K562 (cell line): ENCODE measurements around the gene PRR5. TPM values are rescaled to one million over a fixed set of nuclear protein-coding genes. Genes with fewer than 3 reads are reported as not detected.

Experiments used
- ATF7 ChIP-seq: fragments of 450-650 bp; IDR thresholded peaks from 2 replicates; pipeline ENCODE4 v1.7.1; 2014; ENCODE audit warnings: mild to moderate bottlenecking, moderate library complexity
- CBFA2T2 ChIP-seq: fragments of 450-650 bp; conservative IDR thresholded peaks from 2 replicates; pipeline ENCODE4 v1.6.1; 2017; ENCODE audit warnings: mild to moderate bottlenecking
- CHAMP1 ChIP-seq: fragments of 450-650 bp; IDR thresholded peaks from 2 replicates; pipeline ENCODE4 v1.6.1; 2016; ENCODE audit warnings: mild to moderate bottlenecking
- CXXC5 ChIP-seq: fragments of 250-450 bp; sonication (Bioruptor Pico); IDR thresholded peaks from 2 replicates; pipeline ENCODE4 v1.8.0; 2022; ENCODE audit warnings: inconsistent platforms, mild to moderate bottlenecking, moderate library complexity
- FOXK2 ChIP-seq, 2 experiments: fragments of 450-650 bp; IDR thresholded peaks in 1 of 2; conservative IDR thresholded peaks in 1 of 2; 2 replicates each; pipeline ENCODE4 v1.6.1; 2016; ENCODE audit warnings: low read depth in 2 of 2, mild to moderate bottlenecking in 1 of 2
- FOXO4 ChIP-seq: fragments of 450-650 bp; formaldehyde crosslinking; IDR thresholded peaks from 2 replicates; pipeline ENCODE4 v1.4.0; 2020; ENCODE audit warnings: mild to moderate bottlenecking, moderate library complexity
- GATAD2B ChIP-seq: fragments of 450-650 bp; IDR thresholded peaks from 2 replicates; pipeline ENCODE4 v1.6.1; 2017; ENCODE audit warnings: mild to moderate bottlenecking, borderline replicate concordance
- MAFG ChIP-seq: fragments of 450-650 bp; conservative IDR thresholded peaks from 2 replicates; pipeline ENCODE4 v1.6.1; 2016; ENCODE audit warnings: missing genetic modification characterization, missing compliant biosample characterization
- MAX ChIP-seq: sonication (generic); formaldehyde crosslinking; IDR thresholded peaks from 2 replicates; pipeline ENCODE4 v1.9.0; 2022; ENCODE audit warnings: mild to moderate bottlenecking, missing genetic modification reagents
- MBD2 ChIP-seq: sonication (generic); IDR thresholded peaks from 2 replicates; pipeline ENCODE4 v1.6.1; 2016; ENCODE audit warnings: low read depth, borderline replicate concordance
- MECOM ChIP-seq: fragments of 250-450 bp; sonication (Bioruptor Pico); IDR thresholded peaks from 2 replicates; pipeline ENCODE4 v1.8.0; 2022; ENCODE audit warnings: inconsistent platforms
- MIER1 ChIP-seq: fragments of 450-650 bp; IDR thresholded peaks from 2 replicates; pipeline ENCODE4 v1.6.1; 2016; ENCODE audit warnings: antibody characterized with exemption, mild to moderate bottlenecking, low read depth
- PCBP2 ChIP-seq: fragments of 200-400 bp; formaldehyde crosslinking; IDR thresholded peaks from 2 replicates; pipeline ENCODE4 v1.6.1; 2018; ENCODE audit warnings: low read length, low read depth, mild to moderate bottlenecking, moderate library complexity; ENCODE audit not compliant: poor library complexity, severe bottlenecking
- RNF2 ChIP-seq: sonication (generic); IDR thresholded peaks from 2 replicates; pipeline ENCODE4 v1.6.1; 2016
- SIN3A ChIP-seq, 2 experiments: fragments of 150-350 bp in 1 of 2; IDR thresholded peaks; 2 replicates each; pipeline ENCODE4 v1.6.1; 2011 to 2016; ENCODE audit warnings: borderline replicate concordance in 2 of 2, low read depth in 2 of 2, low read length in 2 of 2, mild to moderate bottlenecking in 2 of 2, moderate library complexity in 2 of 2; ENCODE audit not compliant: control insufficient read depth in 1 of 2
- TFAP4 ChIP-seq: sonication (generic); formaldehyde crosslinking; IDR thresholded peaks from 2 replicates; pipeline ENCODE4 v1.8.0; 2022; ENCODE audit warnings: missing genetic modification reagents, mild to moderate bottlenecking, moderate library complexity, borderline replicate concordance
- ZBED1 ChIP-seq: IDR thresholded peaks from 2 replicates; pipeline ENCODE4 v1.6.1; 2014
- polyA plus RNA-seq, 8 experiments: library from polyadenylated mRNA; depleted of rRNA in 4 of 8; stranded (reverse) in 5 of 8; unstranded in 3 of 8; fragments of >200 nt; fragmentation: Nextera tagmentation in 2 of 8; fragmentation: Illumina TruSeq in 1 of 8; extraction: Ambion mirVana in 2 of 8; extraction: Trizol in 1 of 8; gene quantifications; 2 replicates each; pipeline versions ENCODE4 v1.2.1 to v1.2.3, GENCODE V29; 2011 to 2014; ENCODE audit warnings: inconsistent platforms in 1 of 8, missing spikeins in 1 of 8
- total RNA-seq, 7 experiments: library from RNA; depleted of rRNA in 6 of 7; stranded (reverse); fragments of >200 nt in 6 of 7; fragmentation: Illumina TruSeq in 2 of 7; extraction: Trizol in 2 of 7; gene quantifications; 2 replicates each; pipeline versions ENCODE4 v1.2.1 to v1.2.3, GENCODE V29; 2011 to 2021; ENCODE audit warnings: low replicate concordance in 1 of 7
- TF ChIP-seq, protein P1 (sequence below): fragments of 450-650 bp; formaldehyde crosslinking; IDR thresholded peaks from 2 replicates; pipeline ENCODE4 v1.4.0; 2022; ENCODE audit warnings: missing genetic modification characterization
- TF ChIP-seq, protein P2 (sequence below): fragments of 200-800 bp; sonication (Bioruptor generic); IDR thresholded peaks from 2 replicates; pipeline ENCODE4 v1.6.1; 2017; ENCODE audit warnings: missing genetic modification characterization, missing compliant biosample characterization

Gene PRR5
- total and polyA plus RNA-seq, 9 of the 15 experiments (the other 6 are each of a cell fraction or from before 2014, with no cell fraction given): 0.13 to 21.0 (median 7.5) TPM

- TF ChIP-seq, protein P1, sequence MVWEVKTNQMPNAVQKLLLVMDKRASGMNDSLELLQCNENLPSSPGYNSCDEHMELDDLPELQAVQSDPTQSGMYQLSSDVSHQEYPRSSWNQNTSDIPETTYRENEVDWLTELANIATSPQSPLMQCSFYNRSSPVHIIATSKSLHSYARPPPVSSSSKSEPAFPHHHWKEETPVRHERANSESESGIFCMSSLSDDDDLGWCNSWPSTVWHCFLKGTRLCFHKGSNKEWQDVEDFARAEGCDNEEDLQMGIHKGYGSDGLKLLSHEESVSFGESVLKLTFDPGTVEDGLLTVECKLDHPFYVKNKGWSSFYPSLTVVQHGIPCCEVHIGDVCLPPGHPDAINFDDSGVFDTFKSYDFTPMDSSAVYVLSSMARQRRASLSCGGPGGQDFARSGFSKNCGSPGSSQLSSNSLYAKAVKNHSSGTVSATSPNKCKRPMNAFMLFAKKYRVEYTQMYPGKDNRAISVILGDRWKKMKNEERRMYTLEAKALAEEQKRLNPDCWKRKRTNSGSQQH (CRISPR knock-in tag): no peak
- TF ChIP-seq CBFA2T2: peak; percentile 98
- 0 out of 2 replicates have a peak, but pooled peaks have one; percentile 44 for TF ChIP-seq MIER1
- peak; percentile 97 for TF ChIP-seq ATF7
- peak in 1 of 2 experiments; percentile 98; a peak in 3 of 4 replicates for TF ChIP-seq FOXK2 (conservative IDR thresholded peaks at IDR 0.05 in 1 of 2, IDR thresholded peaks at IDR 0.05 in 1 of 2; ENCODE audit: low read depth in 2 of 2)
- TF ChIP-seq ZBED1: 0 out of 2 replicates have a peak, but pooled peaks have one; percentile 47
- TF ChIP-seq MAX (CRISPR knock-in tag): peak; percentile 94
- peak; percentile 74 for TF ChIP-seq MBD2
- peak; percentile 81 for TF ChIP-seq CXXC5 (CRISPR knock-in tag)
- 0 out of 2 replicates have a peak, but pooled peaks have one; percentile 27 for TF ChIP-seq MECOM (CRISPR knock-in tag)
- TF ChIP-seq GATAD2B: peak; percentile 91; the same call in 1 of the 2 replicates
- peak; percentile 94 for TF ChIP-seq TFAP4 (CRISPR knock-in tag)
- no peak for TF ChIP-seq PCBP2
- TF ChIP-seq SIN3A (IDR thresholded peaks at IDR 0.05; ENCODE audit: borderline replicate concordance in 2 of 2, control insufficient read depth in 1 of 2, low read depth in 2 of 2, low read length in 2 of 2): peak in 1 of 2 experiments; percentile 70; a peak in 2 of 4 replicates
- peak; percentile 84 for TF ChIP-seq RNF2
- no peak for TF ChIP-seq FOXO4 (CRISPR knock-in tag)
- no peak for TF ChIP-seq CHAMP1
- peak; percentile 97 for TF ChIP-seq MAFG (tag)
- TF ChIP-seq, protein P2, sequence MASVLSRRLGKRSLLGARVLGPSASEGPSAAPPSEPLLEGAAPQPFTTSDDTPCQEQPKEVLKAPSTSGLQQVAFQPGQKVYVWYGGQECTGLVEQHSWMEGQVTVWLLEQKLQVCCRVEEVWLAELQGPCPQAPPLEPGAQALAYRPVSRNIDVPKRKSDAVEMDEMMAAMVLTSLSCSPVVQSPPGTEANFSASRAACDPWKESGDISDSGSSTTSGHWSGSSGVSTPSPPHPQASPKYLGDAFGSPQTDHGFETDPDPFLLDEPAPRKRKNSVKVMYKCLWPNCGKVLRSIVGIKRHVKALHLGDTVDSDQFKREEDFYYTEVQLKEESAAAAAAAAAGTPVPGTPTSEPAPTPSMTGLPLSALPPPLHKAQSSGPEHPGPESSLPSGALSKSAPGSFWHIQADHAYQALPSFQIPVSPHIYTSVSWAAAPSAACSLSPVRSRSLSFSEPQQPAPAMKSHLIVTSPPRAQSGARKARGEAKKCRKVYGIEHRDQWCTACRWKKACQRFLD (CRISPR knock-in tag): peak; percentile 85
Observed at GRCh38 chr22:44676441-44677352, 25.3 kb upstream of the PRR5 start (continued).
